ENCODE results near the gene SPATA2L. TPM values are rescaled to one million over a fixed set of nuclear protein-coding genes. Genes with fewer than 3 reads are reported as not detected.

SPATA2L gene
- 15.5 and 25.2 TPM in 2 replicates for total RNA-seq
- polyA plus RNA-seq = 12.3 and 17.1 TPM in 2 replicates

GRCh38 chr16:89701425-89702406 lies at the start of gene SPATA2L:
Gene SPATA2L (minus strand): TSS chr16:89701705. CDS start chr16:89701232, 473 bp downstream.
- Histone ChIP-seq H3K36me3 (no peaks in the 10 kb centered on the region), H3K27me3 (no peaks in the 10 kb centered on the region), H3K4me3 (peak within 1 kb of the TSS; percentile 49), H3K9me3 (ENCODE audit: low read depth) (no peaks in the 10 kb centered on the region), H3K4me1 (ENCODE audit: low read depth) (peaks cover 8% of the 10 kb centered on the region), H3K27ac (peak within 1 kb of the TSS; percentile 53)
- DNase-seq (ENCODE audit: low read depth in 1 of 2, low spot score in 1 of 2) = peak; percentile 82 to 97
- no peak for TF ChIP-seq CTCF (IDR thresholded peaks at IDR 0.05; ENCODE audit: low read depth, low read length)

- Histone ChIP-seq H3K9me3 (ENCODE audit: low read depth) (no peaks in the 10 kb centered on the region), H3K27ac (no peak overlapping the region), H3K27me3 (no peaks in the 10 kb centered on the region), H3K4me1 (ENCODE audit: low read depth) (no peaks in the 10 kb centered on the region), H3K4me3 (no peak overlapping the region), H3K36me3 (peaks cover 3% of the 10 kb centered on the region)
- no peak for TF ChIP-seq CTCF (IDR thresholded peaks at IDR 0.05; ENCODE audit: low read depth, low read length)
- DNase-seq (ENCODE audit: low read depth in 1 of 2, low spot score in 1 of 2) = peak in 1 of 2 donors; percentile 9
Measured at GRCh38 chr16:89749637-89750036, 48.1 kb upstream of the SPATA2L start.

- Histone ChIP-seq H3K27ac (no peak overlapping the region), H3K36me3 (peaks cover 3% of the 10 kb centered on the region), H3K4me3 (no peak overlapping the region), H3K4me1 (ENCODE audit: low read depth) (no peaks in the 10 kb centered on the region), H3K27me3 (no peaks in the 10 kb centered on the region), H3K9me3 (ENCODE audit: low read depth) (no peaks in the 10 kb centered on the region)
- DNase-seq (ENCODE audit: low read depth in 1 of 2, low spot score in 1 of 2) = no peak
- no peak for TF ChIP-seq CTCF (IDR thresholded peaks at IDR 0.05; ENCODE audit: low read depth, low read length)
Measured at GRCh38 chr16:89748921-89749320, 47.4 kb upstream of the SPATA2L start.

- H3K4me1 ChIP-seq (ENCODE audit: low read depth) = no peaks in the 10 kb centered on the region
- H3K27me3 ChIP-seq = no peaks in the 10 kb centered on the region
- no peak overlapping the region for H3K4me3 ChIP-seq
- DNase-seq (ENCODE audit: low read depth in 1 of 2, low spot score in 1 of 2) = no peak
- no peak overlapping the region for H3K27ac ChIP-seq
- H3K36me3 ChIP-seq = peaks cover 3% of the 10 kb centered on the region
- no peaks in the 10 kb centered on the region for H3K9me3 ChIP-seq (ENCODE audit: low read depth)
- TF ChIP-seq CTCF (IDR thresholded peaks at IDR 0.05; ENCODE audit: low read depth, low read length) = no peak
Measured at GRCh38 chr16:89748076-89748475, 46.6 kb upstream of the SPATA2L start.

- Histone ChIP-seq H3K9me3 (ENCODE audit: low read depth) (no peaks in the 10 kb centered on the region), H3K4me3 (no peak overlapping the region), H3K36me3 (peaks cover 3% of the 10 kb centered on the region), H3K27me3 (no peaks in the 10 kb centered on the region), H3K27ac (no peak overlapping the region), H3K4me1 (ENCODE audit: low read depth) (peaks cover 12% of the 10 kb centered on the region)
- no peak for TF ChIP-seq CTCF (IDR thresholded peaks at IDR 0.05; ENCODE audit: low read depth, low read length)
- no peak for DNase-seq (ENCODE audit: low read depth in 1 of 2, low spot score in 1 of 2)
Measured at GRCh38 chr16:89746043-89746442, 44.5 kb upstream of the SPATA2L start.

Data from cardiac muscle cell (in vitro differentiated cells and primary cell).